Testis (tissue), 3 donors: ENCODE results near the gene PRKN. TPM values are rescaled to one million over a fixed set of nuclear protein-coding genes. Genes with fewer than 3 reads are reported as not detected.

Experiments used
- DNase-seq: peaks from one replicate; pipeline ENCODE4 v3.0.0-alpha.2; 2019
- H3K27ac ChIP-seq, 2 donors: fragments of 200-600 bp; sonication (generic); one replicate each; pipeline ENCODE4 v1.5.1; 2019
- H3K27me3 ChIP-seq: fragments of 200-600 bp; sonication (generic); one replicate; pipeline ENCODE4 v1.5.1; 2019
- H3K36me3 ChIP-seq: fragments of 200-600 bp; sonication (generic); one replicate; pipeline ENCODE4 v1.5.1; 2017; ENCODE audit warnings: low read depth; ENCODE audit errors: missing control alignments
- H3K4me1 ChIP-seq: fragments of 200-600 bp; sonication (generic); one replicate; pipeline ENCODE4 v1.5.1; 2019
- H3K4me3 ChIP-seq, 2 donors: fragments of 200-600 bp; sonication (generic); one replicate each; pipeline ENCODE4 v1.5.1; 2017 to 2019
- H3K9me3 ChIP-seq: fragments of 200-600 bp; sonication (generic); one replicate; pipeline ENCODE4 v1.5.1; 2017
- POLR2A ChIP-seq: fragments of 450-650 bp; IDR thresholded peaks from one replicate; pipeline ENCODE4 v1.6.1; 2017; ENCODE audit warnings: antibody characterized with exemption, mild to moderate bottlenecking, moderate library complexity
- WGBS, 2 donors: methylation state at CpG; one replicate each; pipeline ENCODE4 v1.1.5; 2018; 5-methylcytosine and 5-hydroxymethylcytosine counted together
- intact Hi-C: fragments of 100-400 bp; cut with DNase I; formaldehyde crosslinking; loops from one replicate; pipeline ENCODE4 v1.15.1; 2023; ENCODE audit warnings: low total_unique reads
- polyA plus RNA-seq: library from polyadenylated mRNA; stranded (reverse); fragments of 350-450 nt; fragmentation: Illumina TruSeq; extraction: RNeasy Lipid Tissue Mini Kit (QIAGEN cat#74804); gene quantifications from one replicate; pipeline ENCODE4 v1.2.3, GENCODE V29; 2014; ENCODE audit warnings: low read depth, low replicate concordance; ENCODE audit not compliant: insufficient read depth
- total RNA-seq, 2 donors: library from RNA; depleted of rRNA; stranded (reverse); fragments of >200 nt; gene quantifications; one replicate each; pipeline ENCODE4 v1.2.3, GENCODE V29; 2016
- TF ChIP-seq, protein P1 (sequence below), 3 experiments: fragments of 450-650 bp in 2 of 3; fragments of 200-600 bp in 1 of 3; sonication (generic) in 1 of 3; IDR thresholded peaks; one replicate each; pipeline ENCODE4 v1.5.1; 2016 to 2019; ENCODE audit warnings: antibody characterized with exemption in 3 of 3, mild to moderate bottlenecking in 2 of 3, moderate library complexity in 1 of 3

The PRKN gene
- total and polyA plus RNA-seq, 3 donors from 2014 or later: 19.1 to 34.5 (median 28.8) TPM

DNA sequence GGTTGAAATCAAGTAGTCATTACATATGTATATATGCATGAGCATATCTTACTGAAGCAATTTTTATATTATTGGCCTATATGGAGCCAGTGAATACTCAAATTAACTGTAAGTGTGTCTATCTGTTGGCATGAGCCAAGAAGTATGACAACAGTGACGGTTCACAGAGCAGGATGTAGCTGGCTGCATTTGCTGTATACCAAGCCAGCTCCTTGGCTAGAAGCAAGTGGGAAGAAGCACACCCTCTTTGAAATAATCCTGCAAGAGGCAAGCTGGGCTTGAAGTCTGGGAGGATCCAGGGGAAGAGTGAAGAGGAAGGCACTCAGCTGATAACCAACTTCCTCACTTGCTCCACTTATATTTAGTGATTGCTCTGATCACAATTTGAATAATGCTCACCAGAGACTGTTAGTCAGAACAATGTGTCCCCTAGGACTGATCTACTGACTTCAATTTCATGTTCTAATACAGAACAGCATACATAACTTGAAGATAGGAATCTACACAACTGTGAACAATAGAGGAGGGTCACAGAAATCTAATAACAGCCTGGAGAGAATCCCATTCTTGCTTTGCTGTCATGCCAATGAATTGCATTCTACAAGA is 497.3 kb downstream of the PRKN start:
- no peaks in the 10 kb centered on the region for H3K27me3 ChIP-seq
- H3K27ac ChIP-seq: no peak overlapping the region
- intact Hi-C loops: no loop called here
- no peaks in the 10 kb centered on the region for H3K9me3 ChIP-seq
- no peaks in the 10 kb centered on the region for H3K36me3 ChIP-seq
- WGBS, 2 donors: 28 to 50% methylated on average over 1 of the region's 1 CpG
- no peak overlapping the region for H3K4me3 ChIP-seq
- no peak for DNase-seq
- peaks cover 9% of the 10 kb centered on the region for H3K4me1 ChIP-seq
- TF ChIP-seq POLR2A: no peak
- TF ChIP-seq, protein P1, sequence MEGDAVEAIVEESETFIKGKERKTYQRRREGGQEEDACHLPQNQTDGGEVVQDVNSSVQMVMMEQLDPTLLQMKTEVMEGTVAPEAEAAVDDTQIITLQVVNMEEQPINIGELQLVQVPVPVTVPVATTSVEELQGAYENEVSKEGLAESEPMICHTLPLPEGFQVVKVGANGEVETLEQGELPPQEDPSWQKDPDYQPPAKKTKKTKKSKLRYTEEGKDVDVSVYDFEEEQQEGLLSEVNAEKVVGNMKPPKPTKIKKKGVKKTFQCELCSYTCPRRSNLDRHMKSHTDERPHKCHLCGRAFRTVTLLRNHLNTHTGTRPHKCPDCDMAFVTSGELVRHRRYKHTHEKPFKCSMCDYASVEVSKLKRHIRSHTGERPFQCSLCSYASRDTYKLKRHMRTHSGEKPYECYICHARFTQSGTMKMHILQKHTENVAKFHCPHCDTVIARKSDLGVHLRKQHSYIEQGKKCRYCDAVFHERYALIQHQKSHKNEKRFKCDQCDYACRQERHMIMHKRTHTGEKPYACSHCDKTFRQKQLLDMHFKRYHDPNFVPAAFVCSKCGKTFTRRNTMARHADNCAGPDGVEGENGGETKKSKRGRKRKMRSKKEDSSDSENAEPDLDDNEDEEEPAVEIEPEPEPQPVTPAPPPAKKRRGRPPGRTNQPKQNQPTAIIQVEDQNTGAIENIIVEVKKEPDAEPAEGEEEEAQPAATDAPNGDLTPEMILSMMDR (IDR thresholded peaks at IDR 0.05): no peak

DNA sequence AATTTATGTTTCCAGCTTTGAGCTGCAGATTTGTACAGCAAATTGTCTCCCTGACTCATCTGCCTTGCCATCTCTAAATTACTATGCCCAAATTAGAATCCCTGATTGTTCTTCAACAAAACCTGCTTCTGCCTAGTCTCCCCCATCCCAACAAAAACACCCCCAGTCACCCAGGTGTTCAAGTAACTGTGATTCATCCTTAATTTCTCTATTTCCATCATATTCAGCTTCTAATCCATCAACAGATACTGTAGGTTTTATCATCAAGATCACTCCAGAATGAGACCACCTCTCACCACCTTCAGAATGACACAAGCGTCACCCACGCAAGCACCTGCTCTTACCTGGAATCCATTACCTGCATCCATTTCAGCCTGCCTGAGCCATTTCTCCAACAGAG is 498.5 kb downstream of the PRKN start:
- intact Hi-C loops: no loop called here
- TF ChIP-seq, protein P1 (IDR thresholded peaks at IDR 0.05): no peak
- TF ChIP-seq POLR2A: no peak
- no peak overlapping the region for H3K4me3 ChIP-seq
- DNase-seq: no peak
- no peak overlapping the region for H3K27ac ChIP-seq
- no peaks in the 10 kb centered on the region for H3K27me3 ChIP-seq
- H3K4me1 ChIP-seq: peaks cover 9% of the 10 kb centered on the region
- 94 to 97% methylated on average over 2 of the region's 2 CpGs for WGBS, 2 donors
- H3K36me3 ChIP-seq: no peaks in the 10 kb centered on the region
- no peaks in the 10 kb centered on the region for H3K9me3 ChIP-seq

DNA sequence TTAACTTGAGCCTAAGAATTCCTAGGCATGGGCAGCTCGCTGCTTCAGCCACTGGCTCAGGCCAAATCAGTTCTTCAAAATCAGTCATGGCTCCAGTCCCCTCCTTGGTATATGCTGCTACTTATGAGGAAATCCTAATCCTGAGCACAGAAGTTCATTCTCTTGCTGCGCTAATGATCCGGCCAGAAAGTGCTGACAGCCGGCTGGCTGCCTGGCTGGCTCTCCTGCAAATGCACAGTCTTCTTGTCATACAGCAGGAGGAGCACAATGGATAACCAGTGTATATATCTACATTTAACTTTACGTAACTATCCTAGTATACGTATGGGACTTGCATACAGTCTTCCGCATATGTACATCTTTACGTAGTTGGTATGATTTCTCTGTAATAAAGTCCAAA is 500.8 kb downstream of the PRKN start:
- no peak for DNase-seq

DNA sequence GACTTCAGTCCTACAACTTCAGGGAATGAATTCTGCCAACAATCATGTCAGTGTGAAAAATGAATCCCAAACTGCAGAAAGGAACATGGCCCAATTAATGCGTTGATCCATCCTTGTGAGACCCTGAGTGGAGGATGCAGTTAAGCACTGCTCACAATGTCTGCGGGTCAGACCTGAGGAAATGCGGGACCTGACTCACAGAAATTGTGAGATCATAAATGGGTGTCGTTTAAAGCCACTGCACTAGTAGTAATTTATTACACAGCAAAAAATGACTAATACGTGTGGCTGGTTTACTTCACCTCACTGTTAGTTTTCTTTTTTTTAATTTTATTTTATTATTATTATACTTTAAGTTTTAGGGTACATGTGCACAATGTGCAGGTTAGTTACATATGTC is 505.0 kb downstream of the PRKN start:
- intact Hi-C loops: no loop called here
- TF ChIP-seq, protein P1 (IDR thresholded peaks at IDR 0.05): no peak
- no peak for TF ChIP-seq POLR2A
- Histone ChIP-seq H3K9me3 (no peaks in the 10 kb centered on the region), H3K4me3 (no peak overlapping the region), H3K27me3 (no peaks in the 10 kb centered on the region), H3K27ac (no peak overlapping the region), H3K4me1 (no peaks in the 10 kb centered on the region), H3K36me3 (no peaks in the 10 kb centered on the region)
- DNase-seq: no peak
- WGBS, 2 donors: 88 to 96% methylated on average over 5 of the region's 5 CpGs

More for the DNA sequence above, 500.8 kb downstream of the PRKN start:
- Histone ChIP-seq H3K9me3 (no peaks in the 10 kb centered on the region), H3K27ac (no peak overlapping the region), H3K4me1 (peaks cover 9% of the 10 kb centered on the region), H3K36me3 (no peaks in the 10 kb centered on the region), H3K27me3 (no peaks in the 10 kb centered on the region), H3K4me3 (no peak overlapping the region)
- intact Hi-C loops: no loop called here
- TF ChIP-seq POLR2A: no peak
- TF ChIP-seq, protein P1 (IDR thresholded peaks at IDR 0.05): no peak
- WGBS, 2 donors: 96 to 97% methylated on average over 8 of the region's 8 CpGs

DNA sequence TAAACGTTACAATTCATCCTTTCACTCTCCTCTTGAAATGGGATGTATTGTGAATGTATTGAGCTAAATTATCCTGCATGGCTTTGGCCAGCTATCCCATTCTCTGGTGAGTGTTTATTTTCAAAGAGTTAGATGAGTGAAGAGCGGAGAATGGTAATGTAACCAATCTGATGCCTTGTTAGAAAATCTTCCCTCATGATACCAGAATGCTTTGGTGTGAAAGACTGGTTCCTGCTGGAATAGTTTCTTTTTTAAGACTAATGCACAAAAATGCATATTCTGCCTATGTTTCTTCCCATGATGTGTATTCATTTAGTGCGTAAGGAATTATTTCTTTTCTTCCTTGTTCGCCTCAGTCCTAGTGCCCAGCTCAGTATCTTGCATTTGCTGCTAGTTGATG is 506.7 kb downstream of the PRKN start:
- no peak overlapping the region for H3K27ac ChIP-seq
- no peaks in the 10 kb centered on the region for H3K9me3 ChIP-seq
- TF ChIP-seq, protein P1 (IDR thresholded peaks at IDR 0.05): no peak
- no peak for TF ChIP-seq POLR2A
- WGBS, 2 donors: 91 to 96% methylated on average over 4 of the region's 4 CpGs
- DNase-seq: no peak
- intact Hi-C loops: no loop called here
- no peaks in the 10 kb centered on the region for H3K27me3 ChIP-seq
- H3K36me3 ChIP-seq: no peaks in the 10 kb centered on the region
- H3K4me3 ChIP-seq: no peak overlapping the region
- H3K4me1 ChIP-seq: no peaks in the 10 kb centered on the region
